Mesenteric fat pad (tissue), 1 donor: ENCODE results near the gene CCL23. TPM values are rescaled to one million over a fixed set of nuclear protein-coding genes. Genes with fewer than 3 reads are reported as not detected.

Experiments used
- DNase-seq: peaks from one replicate; pipeline ENCODE4 v3.0.0-alpha.2; 2020; ENCODE audit warnings: low spot score
- total RNA-seq: library from RNA; stranded (reverse); fragmentation: NEBNext Ultra II Directional; extraction: Animal tissue kit (Norgen Biotek cat#: 25700); gene quantifications from one replicate; pipeline ENCODE4 v1.2.1, GENCODE V29; 2021
- donor health status: DM: yes; HTN: yes; CAD: no.

CCL23 gene
- total RNA-seq, 1 donor from 2014 or later, result 5.2 TPM

GRCh38 chr17:35972066-35972465 is 45.7 kb downstream of the CCL23 start:
- no peak for DNase-seq

- DNase-seq, result no peak
Observed at GRCh38 chr17:35969558-35970380, 48.0 kb downstream of the CCL23 start.

- no peak for DNase-seq
Observed at GRCh38 chr17:35968520-35969054, 49.2 kb downstream of the CCL23 start.

- no peak for DNase-seq
Observed at GRCh38 chr17:35965272-35965671, 52.5 kb downstream of the CCL23 start.

GRCh38 chr17:35963663-35964062 is 54.1 kb downstream of the CCL23 start:
- no peak for DNase-seq

Other genes starting within 250 kb of the CCL23 start
- 51.7 TPM for gene MMP28, start 222.3 kb downstream of the CCL23 start, total RNA-seq
- gene TAF15, start 208.5 kb downstream of the CCL23 start, total RNA-seq, result 146 TPM
- not detected for gene HEATR9, start 149.1 kb downstream of the CCL23 start, total RNA-seq
- gene CCL5, start 137.6 kb downstream of the CCL23 start, total RNA-seq, result 4.0 TPM
- gene RDM1, start 87.2 kb downstream of the CCL23 start, total RNA-seq, result not detected
- not detected for gene LYZL6, start 74.3 kb downstream of the CCL23 start, total RNA-seq
- gene CCL16, start 36.5 kb downstream of the CCL23 start, total RNA-seq, result not detected
- gene CCL14, start 31.2 kb downstream of the CCL23 start, total RNA-seq, result 61.1 TPM
- gene CCL15, start 16.4 kb downstream of the CCL23 start, total RNA-seq, result not detected
- 51.9 TPM for gene CCL18, start 46.3 kb upstream of the CCL23 start, total RNA-seq
- gene CCL3, start 72.2 kb upstream of the CCL23 start, total RNA-seq, result 33.7 TPM
- 25.3 TPM for gene CCL4, start 85.9 kb upstream of the CCL23 start, total RNA-seq
- 3.3 TPM for gene TBC1D3B, start 158.7 kb upstream of the CCL23 start, total RNA-seq
- gene CCL3L1, start 178.8 kb upstream of the CCL23 start, total RNA-seq, result 1.2 TPM
- gene CCL4L2, start 193.1 kb upstream of the CCL23 start, total RNA-seq, result 1.2 TPM
- 0.19 TPM for gene TBC1D3I, start 246.6 kb upstream of the CCL23 start, total RNA-seq